WTC11 (cell line): Measurements from ENCODE around the gene FMNL3. TPM values are rescaled to one million over a fixed set of nuclear protein-coding genes. Genes with fewer than 3 reads are reported as not detected.

ENCODE experiments used
- ATAC-seq: fragments of 200-7000 bp; cut with Tn5 transposase; 2 replicates; pipeline ENCODE4 v1.10.0; 2021; ENCODE audit warnings: mild to moderate bottlenecking, moderate library complexity
- CTCF ChIA-PET: fragments of 300-600 bp; sonication (Branson Sonifier 250); formaldehyde crosslinking; loops from one replicate; lab custom pipeline; 2021; ENCODE audit warnings: antibody characterized with exemption; lab: Charles Lee
- POLR2A ChIA-PET: fragments of 350-600 bp; sonication (Branson Sonifier 250); formaldehyde crosslinking; loops from one replicate; lab custom pipeline; 2021; ENCODE audit warnings: antibody characterized with exemption; lab: Charles Lee
- DNase-seq: peaks from one replicate; pipeline ENCODE4 v3.0.0; 2021; ENCODE audit warnings: low spot score
- H3K27ac Mint-ChIP-seq: 2 replicates; pipeline ENCODE4 v1.8.0; 2021; ENCODE audit warnings: mixed read lengths
- H3K27me3 Mint-ChIP-seq: 2 replicates; pipeline ENCODE4 v1.8.0; 2021; ENCODE audit warnings: low read depth, mild to moderate bottlenecking, moderate library complexity, mixed read lengths
- H3K36me3 Mint-ChIP-seq: 2 replicates; pipeline ENCODE4 v1.8.0; 2021; ENCODE audit warnings: mixed read lengths
- H3K4me1 Mint-ChIP-seq: 2 replicates; pipeline ENCODE4 v1.8.0; 2022; ENCODE audit warnings: mixed read lengths
- H3K4me3 Mint-ChIP-seq: 2 replicates; pipeline ENCODE4 v1.8.0; 2021; ENCODE audit warnings: mild to moderate bottlenecking, moderate library complexity, mixed read lengths
- H3K9me3 Mint-ChIP-seq: 2 replicates; pipeline ENCODE4 v1.8.0; 2021; ENCODE audit warnings: mixed read lengths
- ATF1 ChIP-seq: sonication (generic); formaldehyde crosslinking; IDR thresholded peaks from 2 replicates; pipeline ENCODE4 v1.8.1; 2023; ENCODE audit warnings: mild to moderate bottlenecking, moderate library complexity, missing genetic modification reagents
- E2F4 ChIP-seq: sonication (generic); formaldehyde crosslinking; IDR thresholded peaks from 2 replicates; pipeline ENCODE4 v1.8.1; 2022; ENCODE audit warnings: low read depth, mild to moderate bottlenecking, moderate library complexity, missing genetic modification reagents, borderline replicate concordance
- IRF2 ChIP-seq: sonication (generic); formaldehyde crosslinking; IDR thresholded peaks from 2 replicates; pipeline ENCODE4 v1.8.0; 2022; ENCODE audit warnings: low read depth, missing genetic modification reagents, borderline replicate concordance
- MAX ChIP-seq: sonication (generic); formaldehyde crosslinking; IDR thresholded peaks from 2 replicates; pipeline ENCODE4 v1.8.0; 2022; ENCODE audit warnings: mild to moderate bottlenecking, missing genetic modification reagents
- NFYB ChIP-seq: sonication (generic); formaldehyde crosslinking; conservative IDR thresholded peaks from 2 replicates; pipeline ENCODE4 v1.8.0; 2022; ENCODE audit warnings: low read depth, missing genetic modification reagents
- OVOL2 ChIP-seq: fragments of 250-450 bp; sonication (Bioruptor Pico); IDR thresholded peaks from 2 replicates; pipeline ENCODE4 v1.9.0; 2021; ENCODE audit warnings: mild to moderate bottlenecking, borderline replicate concordance
- TEAD1 ChIP-seq: sonication (generic); formaldehyde crosslinking; IDR thresholded peaks from 2 replicates; pipeline ENCODE4 v1.8.0; 2022; ENCODE audit warnings: mild to moderate bottlenecking, missing genetic modification reagents
- TP53 ChIP-seq: sonication (generic); formaldehyde crosslinking; IDR thresholded peaks from 2 replicates; pipeline ENCODE4 v1.8.1; 2023; ENCODE audit warnings: mild to moderate bottlenecking, missing genetic modification reagents
- ZNF219 ChIP-seq: sonication (generic); formaldehyde crosslinking; IDR thresholded peaks from 2 replicates; pipeline ENCODE4 v1.8.0; 2023; ENCODE audit warnings: missing genetic modification reagents, mild to moderate bottlenecking, borderline replicate concordance
- ZNF281 ChIP-seq: sonication (generic); formaldehyde crosslinking; IDR thresholded peaks from 2 replicates; pipeline ENCODE4 v1.8.0; 2023; ENCODE audit warnings: mild to moderate bottlenecking, missing genetic modification reagents
- total RNA-seq: library from RNA; stranded (reverse); gene quantifications from 3 replicates; pipeline ENCODE4 v1.2.3, GENCODE V29; 2021
- TF ChIP-seq, protein P1 (sequence below): fragments of 250-450 bp; sonication (Bioruptor Pico); conservative IDR thresholded peaks from 2 replicates; pipeline ENCODE4 v1.9.0; 2021; ENCODE audit warnings: mild to moderate bottlenecking
- TF ChIP-seq, protein P2 (sequence below): sonication (generic); formaldehyde crosslinking; IDR thresholded peaks from 2 replicates; pipeline ENCODE4 v1.8.1; 2023; ENCODE audit warnings: mild to moderate bottlenecking, missing genetic modification reagents, borderline replicate concordance
- TF ChIP-seq, protein P3 (sequence below): sonication (generic); formaldehyde crosslinking; IDR thresholded peaks from 2 replicates; pipeline ENCODE4 v1.8.0; 2022; ENCODE audit warnings: mild to moderate bottlenecking, missing genetic modification reagents
- TF ChIP-seq, protein P4 (sequence below): fragments of 250-450 bp; sonication (Bioruptor Pico); IDR thresholded peaks from 2 replicates; pipeline ENCODE4 v2.1.2; 2022; ENCODE audit warnings: mild to moderate bottlenecking, moderate library complexity

Gene FMNL3
- total RNA-seq, 1 experiment from 2014 or later: 19.3 TPM

DNA sequence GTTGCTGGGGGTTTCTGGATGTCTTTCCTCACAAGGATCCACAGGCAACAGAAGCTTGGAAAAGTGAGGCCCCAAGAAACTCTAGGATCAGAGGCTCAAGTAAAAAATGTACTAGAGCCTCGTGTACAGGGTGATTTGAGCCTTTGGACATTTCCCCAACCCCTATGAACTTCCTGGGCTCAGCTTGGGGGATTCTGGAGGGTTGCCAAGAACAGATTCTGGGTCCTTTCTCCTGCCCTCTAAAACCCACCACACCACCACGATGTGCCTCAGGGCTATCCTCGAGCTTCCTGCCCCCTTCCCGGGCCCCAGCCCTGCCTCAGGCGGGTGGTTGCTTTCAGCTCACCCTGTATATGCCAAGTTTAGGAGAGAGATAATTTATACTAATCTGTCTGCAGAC is 102.3 kb downstream of the FMNL3 start:
- Mint-ChIP-seq H3K27ac (no peak overlapping the region), H3K36me3 (no peaks in the 10 kb centered on the region), H3K9me3 (no peaks in the 10 kb centered on the region), H3K27me3 (peaks cover 19% of the 10 kb centered on the region), H3K4me1 (0 out of 2 replicates have a peak, but pooled peaks cover 2% of the 10 kb centered on the region), H3K4me3 (no peak overlapping the region)
- POLR2A ChIA-PET: no interaction called here
- no peak for ATAC-seq
- DNase-seq: no peak
- TF ChIP-seq OVOL2 (CRISPR knock-in tag) (no peak), ZNF219 (CRISPR knock-in tag) (no peak), ZNF281 (CRISPR knock-in tag) (no peak), IRF2 (CRISPR knock-in tag) (no peak), TP53 (no peak), NFYB (CRISPR knock-in tag) (no peak)
- TF ChIP-seq, protein P1, sequence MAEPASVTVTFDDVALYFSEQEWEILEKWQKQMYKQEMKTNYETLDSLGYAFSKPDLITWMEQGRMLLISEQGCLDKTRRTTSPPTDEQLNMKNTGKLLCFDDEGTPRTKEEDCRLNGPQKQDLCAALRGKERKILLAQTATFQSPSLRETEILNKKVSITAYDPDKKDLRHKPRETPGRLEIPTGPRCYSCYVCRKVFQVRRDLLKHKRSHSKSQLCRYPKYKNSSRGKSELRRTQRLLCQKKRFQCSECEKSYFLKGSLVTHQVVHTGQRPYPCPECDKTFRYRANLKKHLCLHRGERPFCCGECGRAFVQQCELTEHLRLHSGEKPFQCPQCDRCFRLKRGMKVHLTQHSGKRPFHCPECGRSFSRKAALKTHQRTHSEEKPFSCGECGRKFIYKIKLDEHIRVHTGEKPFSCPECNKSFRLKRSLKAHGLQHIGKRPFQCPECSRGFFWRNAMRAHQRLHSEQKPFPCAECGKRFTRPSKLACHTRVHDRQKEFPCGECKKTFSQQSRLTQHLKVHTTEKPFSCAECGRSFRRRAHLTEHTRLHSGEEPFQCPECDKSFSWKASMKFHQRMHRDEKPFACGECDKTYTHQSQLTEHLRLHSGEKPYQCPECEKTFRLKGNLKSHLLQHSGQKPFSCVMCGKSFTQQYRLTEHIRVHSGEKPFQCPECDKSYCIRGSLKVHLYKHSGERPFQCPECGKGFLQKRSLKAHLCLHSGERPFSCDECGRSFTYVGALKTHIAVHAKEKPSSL: no peak
- TF ChIP-seq, protein P2, sequence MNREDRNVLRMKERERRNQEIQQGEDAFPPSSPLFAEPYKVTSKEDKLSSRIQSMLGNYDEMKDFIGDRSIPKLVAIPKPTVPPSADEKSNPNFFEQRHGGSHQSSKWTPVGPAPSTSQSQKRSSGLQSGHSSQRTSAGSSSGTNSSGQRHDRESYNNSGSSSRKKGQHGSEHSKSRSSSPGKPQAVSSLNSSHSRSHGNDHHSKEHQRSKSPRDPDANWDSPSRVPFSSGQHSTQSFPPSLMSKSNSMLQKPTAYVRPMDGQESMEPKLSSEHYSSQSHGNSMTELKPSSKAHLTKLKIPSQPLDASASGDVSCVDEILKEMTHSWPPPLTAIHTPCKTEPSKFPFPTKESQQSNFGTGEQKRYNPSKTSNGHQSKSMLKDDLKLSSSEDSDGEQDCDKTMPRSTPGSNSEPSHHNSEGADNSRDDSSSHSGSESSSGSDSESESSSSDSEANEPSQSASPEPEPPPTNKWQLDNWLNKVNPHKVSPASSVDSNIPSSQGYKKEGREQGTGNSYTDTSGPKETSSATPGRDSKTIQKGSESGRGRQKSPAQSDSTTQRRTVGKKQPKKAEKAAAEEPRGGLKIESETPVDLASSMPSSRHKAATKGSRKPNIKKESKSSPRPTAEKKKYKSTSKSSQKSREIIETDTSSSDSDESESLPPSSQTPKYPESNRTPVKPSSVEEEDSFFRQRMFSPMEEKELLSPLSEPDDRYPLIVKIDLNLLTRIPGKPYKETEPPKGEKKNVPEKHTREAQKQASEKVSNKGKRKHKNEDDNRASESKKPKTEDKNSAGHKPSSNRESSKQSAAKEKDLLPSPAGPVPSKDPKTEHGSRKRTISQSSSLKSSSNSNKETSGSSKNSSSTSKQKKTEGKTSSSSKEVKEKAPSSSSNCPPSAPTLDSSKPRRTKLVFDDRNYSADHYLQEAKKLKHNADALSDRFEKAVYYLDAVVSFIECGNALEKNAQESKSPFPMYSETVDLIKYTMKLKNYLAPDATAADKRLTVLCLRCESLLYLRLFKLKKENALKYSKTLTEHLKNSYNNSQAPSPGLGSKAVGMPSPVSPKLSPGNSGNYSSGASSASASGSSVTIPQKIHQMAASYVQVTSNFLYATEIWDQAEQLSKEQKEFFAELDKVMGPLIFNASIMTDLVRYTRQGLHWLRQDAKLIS (CRISPR knock-in tag): no peak
- CTCF ChIA-PET: interaction anchor here (0.6 to 6.9 kb wide), 6 partner anchors 19 to 626 kb away, joined by 3 to 44 read pairs (median 4); partner anchors contain the start of gene PRPF40B

DNA sequence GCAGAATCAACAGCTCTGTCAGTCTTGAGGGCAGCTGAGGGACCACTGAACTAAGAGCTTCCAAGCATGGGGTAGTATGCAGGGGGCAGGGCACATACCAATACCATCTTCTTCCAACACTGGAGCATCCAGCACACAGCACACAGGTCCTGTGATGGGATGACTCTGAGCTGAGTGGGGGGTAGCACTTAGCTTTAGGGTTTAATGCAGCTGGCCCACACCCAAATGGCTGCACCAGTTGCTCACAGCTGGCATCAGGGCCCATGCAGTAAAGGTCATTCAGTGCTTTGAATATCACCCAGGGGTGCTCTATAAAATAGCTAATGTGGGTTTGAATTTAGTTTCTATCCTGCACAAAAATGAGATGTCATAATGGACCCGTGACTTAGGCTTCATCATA is 103.5 kb downstream of the FMNL3 start:
- H3K36me3 Mint-ChIP-seq: no peaks in the 10 kb centered on the region
- POLR2A ChIA-PET: no interaction called here
- no peak overlapping the region for H3K27ac Mint-ChIP-seq
- no peak for ATAC-seq
- H3K9me3 Mint-ChIP-seq: no peaks in the 10 kb centered on the region
- DNase-seq: no peak
- 0 out of 2 replicates have a peak, but pooled peaks cover 2% of the 10 kb centered on the region for H3K4me1 Mint-ChIP-seq
- no peak overlapping the region for H3K4me3 Mint-ChIP-seq
- CTCF ChIA-PET: interaction anchor here (1.0 to 6.9 kb wide), 3 partner anchors 19 to 138 kb away, joined by 3 to 44 read pairs (median 13); partner anchors contain the start of genes PRPF40B and TMBIM6
- peaks cover 19% of the 10 kb centered on the region for H3K27me3 Mint-ChIP-seq
- TF ChIP-seq, protein P3, sequence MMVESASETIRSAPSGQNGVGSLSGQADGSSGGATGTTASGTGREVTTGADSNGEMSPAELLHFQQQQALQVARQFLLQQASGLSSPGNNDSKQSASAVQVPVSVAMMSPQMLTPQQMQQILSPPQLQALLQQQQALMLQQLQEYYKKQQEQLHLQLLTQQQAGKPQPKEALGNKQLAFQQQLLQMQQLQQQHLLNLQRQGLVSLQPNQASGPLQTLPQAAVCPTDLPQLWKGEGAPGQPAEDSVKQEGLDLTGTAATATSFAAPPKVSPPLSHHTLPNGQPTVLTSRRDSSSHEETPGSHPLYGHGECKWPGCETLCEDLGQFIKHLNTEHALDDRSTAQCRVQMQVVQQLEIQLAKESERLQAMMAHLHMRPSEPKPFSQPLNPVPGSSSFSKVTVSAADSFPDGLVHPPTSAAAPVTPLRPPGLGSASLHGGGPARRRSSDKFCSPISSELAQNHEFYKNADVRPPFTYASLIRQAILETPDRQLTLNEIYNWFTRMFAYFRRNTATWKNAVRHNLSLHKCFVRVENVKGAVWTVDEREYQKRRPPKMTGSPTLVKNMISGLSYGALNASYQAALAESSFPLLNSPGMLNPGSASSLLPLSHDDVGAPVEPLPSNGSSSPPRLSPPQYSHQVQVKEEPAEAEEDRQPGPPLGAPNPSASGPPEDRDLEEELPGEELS: no peak
- TF ChIP-seq E2F4 (CRISPR knock-in tag) (no peak), ATF1 (CRISPR knock-in tag) (no peak), TEAD1 (CRISPR knock-in tag) (no peak), MAX (no peak), ZNF281 (CRISPR knock-in tag) (no peak)
- TF ChIP-seq, protein P4, sequence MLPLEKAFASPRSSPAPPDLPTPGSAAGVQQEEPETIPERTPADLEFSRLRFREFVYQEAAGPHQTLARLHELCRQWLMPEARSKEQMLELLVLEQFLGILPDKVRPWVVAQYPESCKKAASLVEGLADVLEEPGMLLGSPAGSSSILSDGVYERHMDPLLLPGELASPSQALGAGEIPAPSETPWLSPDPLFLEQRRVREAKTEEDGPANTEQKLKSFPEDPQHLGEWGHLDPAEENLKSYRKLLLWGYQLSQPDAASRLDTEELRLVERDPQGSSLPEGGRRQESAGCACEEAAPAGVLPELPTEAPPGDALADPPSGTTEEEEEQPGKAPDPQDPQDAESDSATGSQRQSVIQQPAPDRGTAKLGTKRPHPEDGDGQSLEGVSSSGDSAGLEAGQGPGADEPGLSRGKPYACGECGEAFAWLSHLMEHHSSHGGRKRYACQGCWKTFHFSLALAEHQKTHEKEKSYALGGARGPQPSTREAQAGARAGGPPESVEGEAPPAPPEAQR: no peak
